ENCODE measurements around the gene RHO. TPM values are rescaled to one million over a fixed set of nuclear protein-coding genes. Genes with fewer than 3 reads are reported as not detected.

Gene RHO
- total and polyA plus RNA-seq, 2 experiments from 2014 or later = 0.19 TPM; not detected in 1

- H3K9me2 ChIP-seq (replicated peaks; ENCODE audit: insufficient read depth) = no peaks in the 10 kb centered on the region
- H3K27ac ChIP-seq = no peak overlapping the region
- H3K4me1 ChIP-seq (ENCODE audit: insufficient read depth) = peaks cover 18% of the 10 kb centered on the region
- H3K4me3 ChIP-seq = no peak overlapping the region
- H3K36me3 ChIP-seq (replicated peaks; ENCODE audit: insufficient read depth, low read depth) = no peaks in the 10 kb centered on the region
- no peaks in the 10 kb centered on the region for H4K20me1 ChIP-seq (ENCODE audit: insufficient read depth, poor library complexity, severe bottlenecking)
- H3K27me3 ChIP-seq = no peaks in the 10 kb centered on the region
- no peak for TF ChIP-seq EZH2phosphoT487 (IDR thresholded peaks at IDR 0.05; ENCODE audit: low read depth, severe bottlenecking, unreplicated experiment)
- TF ChIP-seq EZH2 (IDR thresholded peaks at IDR 0.05; ENCODE audit: borderline replicate concordance) = no peak
- no peak for TF ChIP-seq CTCF (IDR thresholded peaks at IDR 0.05; ENCODE audit: poor library complexity)
- 90% methylated on average over 21 of the region's 21 CpGs for WGBS (ENCODE audit: low lambda C conversion rate, missing lambda C conversion rate)
- no peaks in the 10 kb centered on the region for H3K79me2 ChIP-seq
- H3K4me2 ChIP-seq = no peak overlapping the region
- no peak for DNase-seq (ENCODE audit: low spot score)
- no peaks in the 10 kb centered on the region for H3K9me3 ChIP-seq (ENCODE audit: low read depth)
- H2AFZ ChIP-seq = no peak overlapping the region
Measured at GRCh38 chr3:129564981-129565644, 36.7 kb downstream of the RHO start.

GRCh38 chr3:129565902-129566301 is 37.5 kb downstream of the RHO start:
- no peak overlapping the region for H3K4me2 ChIP-seq
- H3K36me3 ChIP-seq (replicated peaks; ENCODE audit: insufficient read depth, low read depth) = no peaks in the 10 kb centered on the region
- H2AFZ ChIP-seq = no peak overlapping the region
- 98% methylated on average over 7 of the region's 7 CpGs for WGBS (ENCODE audit: low lambda C conversion rate, missing lambda C conversion rate)
- H3K9me3 ChIP-seq (ENCODE audit: low read depth) = no peaks in the 10 kb centered on the region
- no peaks in the 10 kb centered on the region for H3K27me3 ChIP-seq
- no peaks in the 10 kb centered on the region for H3K9me2 ChIP-seq (replicated peaks; ENCODE audit: insufficient read depth)
- no peak for DNase-seq (ENCODE audit: low spot score)
- no peak overlapping the region for H3K4me3 ChIP-seq
- H3K27ac ChIP-seq = no peak overlapping the region
- H3K79me2 ChIP-seq = no peaks in the 10 kb centered on the region
- H4K20me1 ChIP-seq (ENCODE audit: insufficient read depth, poor library complexity, severe bottlenecking) = no peaks in the 10 kb centered on the region
- no peak for TF ChIP-seq CTCF (IDR thresholded peaks at IDR 0.05; ENCODE audit: poor library complexity)
- no peak for TF ChIP-seq EZH2phosphoT487 (IDR thresholded peaks at IDR 0.05; ENCODE audit: low read depth, severe bottlenecking, unreplicated experiment)
- peaks cover 10% of the 10 kb centered on the region for H3K4me1 ChIP-seq (ENCODE audit: insufficient read depth)

GRCh38 chr3:129567176-129567705 is 38.8 kb downstream of the RHO start:
- no peaks in the 10 kb centered on the region for H3K9me2 ChIP-seq (replicated peaks; ENCODE audit: insufficient read depth)
- H3K4me1 ChIP-seq (ENCODE audit: insufficient read depth) = no peaks in the 10 kb centered on the region
- no peaks in the 10 kb centered on the region for H3K9me3 ChIP-seq (ENCODE audit: low read depth)
- no peaks in the 10 kb centered on the region for H3K79me2 ChIP-seq
- no peak for DNase-seq (ENCODE audit: low spot score)
- H3K27me3 ChIP-seq = no peaks in the 10 kb centered on the region
- H3K27ac ChIP-seq = no peak overlapping the region
- no peaks in the 10 kb centered on the region for H3K36me3 ChIP-seq (replicated peaks; ENCODE audit: insufficient read depth, low read depth)
- no peak overlapping the region for H2AFZ ChIP-seq
- WGBS (ENCODE audit: low lambda C conversion rate, missing lambda C conversion rate) = 91% methylated on average over 17 of the region's 18 CpGs
- no peak for TF ChIP-seq CTCF (IDR thresholded peaks at IDR 0.05; ENCODE audit: poor library complexity)
- TF ChIP-seq EZH2 (IDR thresholded peaks at IDR 0.05; ENCODE audit: borderline replicate concordance) = no peak
- TF ChIP-seq EZH2phosphoT487 (IDR thresholded peaks at IDR 0.05; ENCODE audit: low read depth, severe bottlenecking, unreplicated experiment) = no peak
- no peaks in the 10 kb centered on the region for H4K20me1 ChIP-seq (ENCODE audit: insufficient read depth, poor library complexity, severe bottlenecking)
- no peak overlapping the region for H3K4me2 ChIP-seq
- H3K4me3 ChIP-seq = no peak overlapping the region
